IPS-NIHi7 (cell line): Measurements from ENCODE around the gene TCEA3.
A peak's percentile ranks its signal among the peaks of the same experiment; 100 is the strongest.

ENCODE experiments used
- DNase-seq: peaks from one replicate; pipeline ENCODE4 v3.0.0; 2012; ENCODE audit warnings: mixed read lengths; ENCODE audit errors: extremely low spot score

Gene TCEA3

DNA sequence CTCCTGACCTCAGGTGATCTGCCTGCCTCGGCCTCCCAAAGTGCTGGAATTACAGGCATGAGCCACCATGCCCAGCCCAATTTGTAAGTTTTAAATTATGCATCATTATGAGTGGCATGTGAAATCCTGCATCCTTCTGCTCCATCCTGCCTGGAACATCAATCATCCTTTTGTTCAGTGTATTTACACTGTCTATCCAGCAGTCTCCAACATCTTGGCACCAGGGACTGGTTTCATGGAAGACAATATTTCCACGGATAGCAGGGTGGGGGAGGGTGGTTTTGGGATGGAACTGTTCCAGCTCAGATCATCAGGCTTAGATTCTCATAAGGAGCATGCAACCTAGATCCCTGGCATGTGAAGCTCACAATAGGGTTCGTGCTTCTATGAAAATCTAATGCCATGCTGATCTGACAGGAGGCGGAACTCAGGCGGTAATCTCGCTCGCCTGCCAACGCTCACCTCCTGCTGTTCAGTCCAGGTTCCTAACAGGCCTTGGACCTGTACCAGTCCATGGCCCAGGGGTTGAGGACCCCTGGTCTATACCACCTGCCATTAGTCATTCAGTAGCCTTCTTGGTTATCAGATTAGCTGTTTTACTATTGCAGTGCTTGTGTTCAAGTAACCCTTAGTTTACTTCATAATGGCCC lies 22.2 kb upstream of the TCEA3 start:
- no peak for DNase-seq

DNA sequence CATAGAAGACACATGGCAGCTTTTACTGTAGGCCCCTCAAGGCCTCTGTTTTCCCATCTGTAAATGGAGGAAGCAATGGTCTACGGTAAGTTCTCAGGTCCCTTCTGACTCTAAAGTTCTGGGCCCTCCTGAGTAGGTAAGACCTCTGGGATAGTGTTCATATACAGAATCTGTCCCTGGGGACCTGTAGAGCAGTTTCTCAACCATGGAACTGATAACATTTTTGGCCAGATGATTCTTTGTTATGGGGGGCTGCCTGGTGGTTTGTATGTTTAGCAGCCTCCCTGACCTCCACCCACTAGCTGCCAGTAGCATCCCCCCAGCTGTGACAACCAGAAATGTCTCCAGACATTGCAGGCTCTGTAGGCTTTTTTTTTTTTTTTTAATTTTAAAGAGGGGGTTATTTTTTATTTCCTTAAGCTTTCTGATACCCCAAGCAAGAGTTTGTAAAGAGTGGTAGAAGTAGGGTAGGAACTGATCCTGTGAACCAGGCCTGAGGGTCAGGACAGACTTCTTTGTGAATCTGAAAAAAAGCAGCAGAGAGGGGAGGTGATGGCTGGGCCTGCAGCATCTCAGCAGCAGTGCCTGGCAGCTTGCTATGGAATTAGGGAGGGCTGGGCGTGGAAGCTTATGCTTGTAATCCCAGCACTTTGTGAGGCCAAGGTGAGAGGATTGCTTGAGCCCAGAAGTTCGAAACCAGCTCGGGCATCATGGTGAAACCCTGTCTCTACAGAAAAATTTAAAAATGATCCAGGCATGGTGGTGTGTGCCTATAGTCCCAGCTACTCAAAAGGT lies 20.2 kb upstream of the TCEA3 start:
- DNase-seq = no peak

DNA sequence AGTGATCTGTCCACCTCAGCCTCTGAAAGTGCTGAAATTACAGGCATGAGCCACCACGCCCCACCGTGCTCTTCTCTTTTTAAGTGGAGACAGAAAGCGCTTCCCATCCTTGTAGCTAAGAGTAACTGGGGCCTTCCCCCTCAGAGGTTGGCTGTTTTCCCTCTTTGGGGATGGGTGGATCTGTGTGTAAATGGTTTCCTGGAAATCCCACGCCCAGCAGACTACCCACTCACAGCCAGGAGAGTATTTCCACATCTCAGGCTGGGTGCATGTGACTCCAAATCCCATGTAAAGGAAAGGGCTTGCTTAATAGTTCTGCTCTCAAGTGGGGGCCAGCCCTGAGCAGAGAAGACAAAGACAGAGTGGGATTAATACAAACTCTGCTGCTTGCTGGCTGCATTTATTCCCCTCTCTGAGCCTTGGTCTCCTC lies 19.6 kb upstream of the TCEA3 start:
- no peak for DNase-seq

GRCh38 chr1:23442751-23443150 lies 18.2 kb upstream of the TCEA3 start:
- DNase-seq = no peak

DNA sequence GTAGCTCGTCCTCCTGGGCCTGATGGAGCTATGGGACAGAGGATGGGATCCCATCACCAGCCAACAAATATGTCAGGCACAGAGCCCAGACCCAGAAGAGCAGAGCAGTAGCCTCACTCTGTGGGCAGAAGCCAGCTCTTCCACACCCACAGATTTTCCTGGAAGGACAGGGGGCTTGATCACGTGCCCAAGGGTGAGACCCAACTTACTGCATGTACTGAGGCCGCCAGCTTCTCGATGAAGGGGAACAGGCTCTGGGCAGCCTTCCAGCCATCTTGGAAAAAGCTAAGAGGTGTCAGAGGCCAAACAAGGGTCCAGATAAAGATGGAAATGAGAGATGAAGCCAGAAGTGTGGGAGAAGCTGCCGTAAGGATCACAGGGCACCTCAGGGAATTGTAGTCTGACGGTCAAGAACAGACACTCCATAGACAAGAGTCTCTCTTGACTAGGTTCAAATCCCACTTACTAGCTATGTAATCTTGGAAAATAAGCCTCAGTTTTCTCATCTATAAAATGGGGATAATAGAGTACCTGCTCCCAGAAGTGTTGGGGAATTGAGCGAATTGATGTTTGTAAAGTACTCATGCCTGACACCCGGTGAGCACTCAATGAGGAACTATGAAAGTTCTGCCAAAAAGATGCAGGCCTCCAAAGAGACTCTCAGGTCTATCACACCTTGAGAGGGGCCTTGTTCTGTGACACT lies 17.0 kb upstream of the TCEA3 start:
- DNase-seq = no peak

- no peak for DNase-seq
These were observed 14.0 kb upstream of the TCEA3 start for GRCh38 chr1:23438545-23438944.

GRCh38 chr1:23437355-23437664 lies 12.8 kb upstream of the TCEA3 start:
- no peak for DNase-seq

- DNase-seq = peak; percentile 99
These were observed 12.2 kb upstream of the TCEA3 start for GRCh38 chr1:23436520-23437354.

- DNase-seq = no peak
These were observed 9.8 kb upstream of the TCEA3 start for GRCh38 chr1:23434260-23434775.

DNA sequence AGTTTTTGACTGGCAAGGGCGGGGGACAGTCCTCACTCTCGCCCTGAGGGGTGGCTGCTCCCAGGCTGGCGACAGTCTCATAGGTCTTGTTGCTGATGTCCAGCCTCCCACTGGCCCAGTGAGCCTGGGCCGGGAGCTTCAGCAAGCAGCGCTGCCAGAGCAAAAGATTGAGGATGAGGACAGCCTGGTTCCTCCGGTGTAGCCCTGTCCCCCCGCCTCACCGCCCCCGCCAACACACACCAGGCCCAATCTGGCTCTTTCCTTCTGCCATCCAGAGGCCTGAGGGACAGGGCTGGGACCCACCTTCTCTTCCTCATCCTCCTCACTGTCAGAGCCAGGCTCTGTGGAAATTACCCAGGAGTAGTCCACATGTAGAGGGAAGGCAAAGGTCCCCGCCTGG lies 8.6 kb upstream of the TCEA3 start:
- DNase-seq = no peak

DNA sequence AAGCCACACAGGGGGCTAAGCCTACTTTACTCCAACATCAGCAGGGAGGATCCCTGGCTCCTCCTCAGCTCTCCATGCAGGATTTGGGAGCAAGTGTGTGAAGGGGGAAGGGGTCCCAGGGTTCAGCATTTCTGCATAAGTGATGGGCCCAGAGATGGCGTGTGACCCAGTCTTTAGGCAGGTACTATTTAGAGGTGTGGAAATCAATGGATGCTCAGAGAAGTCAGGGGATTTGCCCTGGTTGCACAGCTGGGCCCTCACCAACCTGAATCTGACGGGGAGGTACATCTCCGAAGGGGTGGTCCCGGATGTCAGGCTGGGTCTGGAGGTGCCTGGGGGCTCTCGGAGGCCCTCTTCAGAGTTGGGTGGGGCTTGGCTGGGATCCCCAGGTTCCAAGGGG lies 6.9 kb upstream of the TCEA3 start:
- no peak for DNase-seq

GRCh38 chr1:23430803-23431202 lies 6.3 kb upstream of the TCEA3 start:
- DNase-seq = no peak

- DNase-seq = no peak
These were observed 3.8 kb upstream of the TCEA3 start for GRCh38 chr1:23428136-23428905.

DNA sequence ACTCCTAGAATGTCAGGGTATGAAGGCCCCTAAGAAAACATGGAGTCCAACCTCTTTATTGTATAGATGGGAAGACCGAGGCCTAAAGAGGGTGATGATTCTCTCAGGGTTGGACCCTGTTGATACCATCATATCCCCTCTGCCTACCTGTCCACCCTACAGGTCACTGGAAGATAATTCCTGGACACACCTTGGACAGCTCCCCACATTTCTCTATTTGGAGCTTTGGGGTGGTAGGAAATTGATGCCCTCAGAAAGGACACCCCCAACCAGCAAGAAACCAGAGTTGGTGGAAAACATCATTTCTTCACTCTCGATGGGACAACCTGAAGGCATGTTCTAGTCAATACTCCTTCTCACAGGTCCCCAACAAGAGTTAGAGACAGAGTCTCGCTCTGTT lies 3.0 kb upstream of the TCEA3 start:
- DNase-seq = no peak

DNA sequence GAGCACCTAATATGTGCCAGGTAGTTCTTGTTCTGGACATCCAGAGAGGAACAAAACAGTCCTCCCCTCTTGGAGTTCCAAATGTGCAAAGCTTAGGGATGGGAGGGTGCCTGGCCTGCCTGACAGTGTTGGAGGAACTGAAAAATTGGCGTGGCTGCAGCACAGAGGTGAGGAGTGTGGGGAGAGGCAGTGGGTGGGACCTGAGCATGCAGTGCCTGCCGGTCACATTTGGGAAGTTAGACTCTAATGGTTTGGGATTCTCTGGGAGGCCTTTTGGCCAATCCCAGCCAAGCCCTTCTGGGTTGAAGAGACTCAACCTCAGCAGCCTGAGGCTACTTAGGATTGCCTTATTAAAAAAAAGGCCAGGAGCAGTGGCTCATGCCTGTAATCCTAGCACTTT lies 2.3 kb upstream of the TCEA3 start:
- no peak for DNase-seq

DNA sequence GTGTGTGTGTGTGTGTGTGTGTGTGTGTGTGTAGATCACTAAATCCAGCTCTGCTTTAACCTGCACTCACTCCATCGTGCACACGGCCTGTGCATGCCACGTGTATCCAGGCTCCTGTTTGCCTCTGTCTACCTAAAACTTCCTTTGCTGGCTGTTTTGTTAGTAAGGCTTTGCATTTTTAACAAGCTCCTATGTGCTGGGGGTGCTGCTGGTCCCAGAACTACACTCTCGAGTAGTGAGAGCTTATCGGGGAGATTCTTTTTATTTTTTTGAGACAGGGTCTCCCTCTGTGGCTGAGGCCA lies 596 bp upstream of the TCEA3 start:
- DNase-seq = no peak

GRCh38 chr1:23423415-23424292 lies 894 bp downstream of the TCEA3 start:
- DNase-seq = peak; percentile 80

DNA sequence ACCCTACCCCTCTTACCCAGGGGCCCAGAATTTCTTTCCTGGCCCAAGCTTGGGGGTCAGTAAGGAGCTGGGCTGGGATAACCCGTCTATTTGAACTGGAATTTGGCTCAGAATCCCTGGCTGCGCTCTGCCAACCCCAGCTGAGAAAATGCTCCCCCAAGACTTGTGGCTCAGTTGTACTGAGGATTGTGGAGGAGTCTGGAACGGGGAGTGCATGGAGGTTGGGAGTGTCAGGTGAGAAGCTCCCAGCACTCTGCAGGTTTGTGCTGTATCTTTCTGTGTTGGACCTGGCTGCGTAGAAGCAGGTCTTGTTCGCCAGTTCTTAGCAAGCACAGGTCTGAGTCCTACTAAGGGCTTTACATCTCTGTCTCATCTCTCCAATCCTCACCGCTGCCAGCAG lies 1.6 kb downstream of the TCEA3 start:
- no peak for DNase-seq

DNA sequence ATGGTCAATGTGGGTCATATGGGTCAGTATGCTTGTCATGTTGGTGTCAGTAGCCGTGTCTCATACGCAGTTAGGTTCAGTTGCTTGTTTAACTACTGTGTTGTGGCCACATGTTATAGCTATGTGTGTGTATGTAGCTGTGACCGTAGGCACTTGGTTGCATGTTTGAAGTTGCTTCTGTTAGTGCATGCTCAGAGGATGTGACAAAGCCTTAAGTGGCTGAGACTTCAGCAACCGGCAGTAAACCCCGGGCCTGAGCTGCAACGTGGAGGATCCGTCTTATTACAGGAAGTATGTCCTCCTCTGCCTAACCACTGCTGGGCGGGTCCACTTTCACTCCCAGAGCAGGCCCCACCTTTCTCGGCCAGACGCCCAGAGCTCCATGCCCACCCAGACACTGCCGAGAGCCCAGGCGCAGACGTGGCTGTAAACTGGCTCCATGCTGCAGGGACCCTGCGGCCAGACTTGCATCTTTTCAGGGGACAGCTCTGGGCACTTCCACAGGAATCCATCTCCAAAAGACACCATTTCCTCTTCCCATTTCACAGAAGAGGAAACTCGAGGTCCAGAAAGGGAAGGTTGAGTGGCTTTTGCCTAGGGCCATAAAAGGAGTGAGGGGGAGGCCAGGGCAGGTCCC lies 2.2 kb downstream of the TCEA3 start:
- no peak for DNase-seq

DNA sequence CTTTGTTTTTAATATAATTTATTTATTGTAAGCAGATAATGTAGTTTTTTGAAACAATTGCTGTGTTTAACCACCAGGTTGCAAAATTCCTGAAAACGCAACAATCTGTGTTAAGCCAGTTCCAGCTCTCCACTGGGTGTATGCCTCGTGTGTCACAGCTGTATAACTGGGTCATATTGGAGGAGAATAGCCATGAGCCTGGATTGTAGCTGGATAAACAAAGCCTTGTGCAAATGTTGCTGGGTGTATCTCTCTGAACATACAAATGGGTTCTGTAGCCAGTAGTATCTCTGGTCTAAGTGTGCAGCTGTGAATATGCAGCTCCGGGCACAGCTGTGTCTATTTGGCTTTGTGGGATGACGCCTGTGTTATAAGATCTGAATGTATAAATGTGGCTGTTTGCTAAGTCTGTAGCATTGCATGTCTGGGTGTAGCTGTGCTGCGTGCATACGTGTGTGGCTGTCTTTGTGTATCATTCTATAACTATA lies 2.8 kb downstream of the TCEA3 start:
- no peak for DNase-seq
